Measurements from ENCODE around the gene AMIGO2.

The AMIGO2 gene

DNA sequence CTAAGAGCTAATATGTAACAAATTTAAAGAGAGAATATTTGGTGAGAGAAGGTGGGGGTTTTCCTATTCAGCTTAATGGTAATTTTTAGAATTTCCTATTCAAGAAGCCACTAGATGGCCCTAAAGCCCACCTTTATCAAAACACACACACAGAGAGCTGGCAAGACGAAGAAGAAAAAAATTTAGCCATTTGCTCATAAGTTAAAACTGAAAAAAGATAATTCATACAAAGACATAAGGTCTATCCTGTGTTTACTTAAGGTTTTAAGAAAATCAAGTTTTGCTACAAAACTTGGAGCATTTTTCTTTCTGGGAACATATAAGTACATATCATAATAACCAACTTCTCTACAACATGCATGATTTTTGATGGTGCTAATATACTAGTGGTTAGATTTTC, 47.1 kb downstream of the AMIGO2 start:
- H3K4me1 ChIP-seq (ENCODE audit: control insufficient read depth in 1 of 2, insufficient read depth in 1 of 2, low read depth in 1 of 2, low read length in 1 of 2) = no peaks in the 10 kb centered on the region
- TF ChIP-seq, protein P1, sequence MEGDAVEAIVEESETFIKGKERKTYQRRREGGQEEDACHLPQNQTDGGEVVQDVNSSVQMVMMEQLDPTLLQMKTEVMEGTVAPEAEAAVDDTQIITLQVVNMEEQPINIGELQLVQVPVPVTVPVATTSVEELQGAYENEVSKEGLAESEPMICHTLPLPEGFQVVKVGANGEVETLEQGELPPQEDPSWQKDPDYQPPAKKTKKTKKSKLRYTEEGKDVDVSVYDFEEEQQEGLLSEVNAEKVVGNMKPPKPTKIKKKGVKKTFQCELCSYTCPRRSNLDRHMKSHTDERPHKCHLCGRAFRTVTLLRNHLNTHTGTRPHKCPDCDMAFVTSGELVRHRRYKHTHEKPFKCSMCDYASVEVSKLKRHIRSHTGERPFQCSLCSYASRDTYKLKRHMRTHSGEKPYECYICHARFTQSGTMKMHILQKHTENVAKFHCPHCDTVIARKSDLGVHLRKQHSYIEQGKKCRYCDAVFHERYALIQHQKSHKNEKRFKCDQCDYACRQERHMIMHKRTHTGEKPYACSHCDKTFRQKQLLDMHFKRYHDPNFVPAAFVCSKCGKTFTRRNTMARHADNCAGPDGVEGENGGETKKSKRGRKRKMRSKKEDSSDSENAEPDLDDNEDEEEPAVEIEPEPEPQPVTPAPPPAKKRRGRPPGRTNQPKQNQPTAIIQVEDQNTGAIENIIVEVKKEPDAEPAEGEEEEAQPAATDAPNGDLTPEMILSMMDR (IDR thresholded peaks at IDR 0.05) = no peak
- no peaks in the 10 kb centered on the region for H3K9me3 ChIP-seq
- H3K27me3 ChIP-seq = no peaks in the 10 kb centered on the region
- H3K4me3 ChIP-seq (ENCODE audit: low read depth in 1 of 2, low read length in 1 of 2) = no peak overlapping the region
- H3K36me3 ChIP-seq = no peaks in the 10 kb centered on the region
- no peak overlapping the region for H3K27ac ChIP-seq

DNA sequence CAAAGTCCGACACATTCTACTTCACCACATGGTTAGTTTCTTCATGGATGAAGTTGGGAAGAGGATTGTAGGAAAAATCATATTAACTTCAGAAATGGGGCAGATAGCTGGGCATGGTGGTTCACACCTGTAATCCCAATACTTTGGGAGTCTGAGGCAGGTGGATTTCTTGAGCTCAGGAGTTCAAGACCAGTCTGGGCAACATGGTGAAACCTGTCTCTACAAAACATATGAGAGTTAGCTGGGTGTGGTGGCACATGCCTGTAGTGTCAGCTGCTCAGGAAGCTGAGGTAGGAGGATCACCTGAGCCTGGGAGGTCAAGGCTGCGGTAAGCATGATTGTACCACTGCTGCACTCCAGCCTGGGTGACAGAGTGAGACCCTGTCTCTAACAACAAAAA, 49.9 kb downstream of the AMIGO2 start:
- Histone ChIP-seq H3K27ac (no peak overlapping the region), H3K4me1 (ENCODE audit: control insufficient read depth in 1 of 2, insufficient read depth in 1 of 2, low read depth in 1 of 2, low read length in 1 of 2) (no peaks in the 10 kb centered on the region), H3K4me3 (ENCODE audit: low read depth in 1 of 2, low read length in 1 of 2) (no peak overlapping the region), H3K36me3 (no peaks in the 10 kb centered on the region), H3K27me3 (no peaks in the 10 kb centered on the region), H3K9me3 (no peaks in the 10 kb centered on the region)
- TF ChIP-seq, protein P1 (IDR thresholded peaks at IDR 0.05) = no peak

DNA sequence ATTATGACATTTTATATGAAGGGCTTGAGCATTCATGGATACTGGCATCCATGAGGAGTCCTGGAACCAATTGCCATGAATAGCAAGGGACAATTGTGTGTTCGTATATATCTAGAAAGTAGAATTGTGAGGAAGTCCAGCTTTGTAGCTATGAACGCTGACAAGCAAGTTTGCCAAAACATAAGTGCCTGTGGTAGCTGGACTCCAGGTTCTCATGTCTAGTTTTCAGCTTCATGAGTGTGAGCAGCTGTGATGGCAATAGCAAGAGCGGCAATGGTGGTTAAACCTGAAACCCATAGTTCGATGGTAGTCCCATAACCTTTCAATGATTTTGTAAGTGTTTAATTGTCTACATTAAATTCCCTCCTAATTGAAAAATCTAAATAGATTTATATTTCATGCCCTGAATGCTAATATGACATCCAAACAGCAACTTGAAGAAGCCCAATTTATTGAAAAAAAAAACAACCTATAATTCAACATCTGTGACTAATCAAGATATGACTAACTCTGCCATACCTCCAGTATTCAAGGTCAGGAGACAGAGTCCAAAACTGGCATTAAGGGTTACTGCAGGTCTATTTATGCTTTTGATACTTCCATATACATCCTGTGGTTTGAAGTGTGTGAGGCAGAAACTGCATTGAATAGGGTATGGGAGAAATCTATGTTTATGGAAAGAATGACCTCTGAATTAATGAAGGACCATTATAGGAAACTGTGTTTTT, 50.6 kb downstream of the AMIGO2 start:
- TF ChIP-seq, protein P1 (IDR thresholded peaks at IDR 0.05) = no peak
- Histone ChIP-seq H3K27me3 (no peaks in the 10 kb centered on the region), H3K4me3 (ENCODE audit: low read depth in 1 of 2, low read length in 1 of 2) (no peak overlapping the region)

DNA sequence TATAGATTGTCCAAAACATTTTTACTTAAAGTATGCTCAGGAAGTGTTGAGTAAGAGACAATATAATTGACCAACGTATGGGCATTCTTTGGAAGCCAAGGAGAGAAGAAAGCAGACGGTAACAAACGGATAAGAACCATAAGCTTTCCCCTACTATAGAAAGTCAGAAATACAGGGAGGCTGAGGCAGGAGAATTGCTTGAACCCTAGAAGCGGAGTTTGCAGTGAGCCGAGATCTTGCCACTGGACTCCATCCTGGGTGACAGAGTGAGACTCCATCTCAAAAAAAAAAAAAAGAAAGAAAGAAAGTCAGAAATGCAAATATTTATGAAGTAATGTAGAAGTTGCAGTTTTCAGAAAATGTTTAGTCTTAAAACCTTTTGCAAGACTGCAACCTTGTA, 51.6 kb downstream of the AMIGO2 start:
- no peaks in the 10 kb centered on the region for H3K27me3 ChIP-seq
- TF ChIP-seq, protein P1 (IDR thresholded peaks at IDR 0.05) = no peak
- H3K27ac ChIP-seq = no peak overlapping the region
- H3K4me3 ChIP-seq (ENCODE audit: low read depth in 1 of 2, low read length in 1 of 2) = no peak overlapping the region
- no peaks in the 10 kb centered on the region for H3K36me3 ChIP-seq
- H3K9me3 ChIP-seq = no peaks in the 10 kb centered on the region
- H3K4me1 ChIP-seq (ENCODE audit: control insufficient read depth in 1 of 2, insufficient read depth in 1 of 2, low read depth in 1 of 2, low read length in 1 of 2) = no peaks in the 10 kb centered on the region

More for the DNA sequence above, 50.6 kb downstream of the AMIGO2 start:
- no peak overlapping the region for H3K27ac ChIP-seq
- H3K4me1 ChIP-seq (ENCODE audit: control insufficient read depth in 1 of 2, insufficient read depth in 1 of 2, low read depth in 1 of 2, low read length in 1 of 2) = no peaks in the 10 kb centered on the region
- H3K36me3 ChIP-seq = no peaks in the 10 kb centered on the region
- H3K9me3 ChIP-seq = no peaks in the 10 kb centered on the region

All from neutrophil (primary cell).